Astrocyte of the cerebellum (primary cell): ENCODE data around the gene GRIK5.
"Not testable (repeated sequence)": the region's sequence is repeated elsewhere in the genome, so short reads cannot be mapped to it uniquely, and the experiment has no call there.

ENCODE experiments used
- DNase-seq: peaks from one replicate; pipeline ENCODE4 v3.0.0-alpha.2; 2011; ENCODE audit warnings: low read depth
- H3K4me3 ChIP-seq: 2 replicates; pipeline ENCODE4 v1.5.1; 2011; ENCODE audit warnings: mild to moderate bottlenecking, low read depth, low read length, moderate library complexity
- CTCF ChIP-seq: IDR thresholded peaks from 2 replicates; pipeline ENCODE4 v1.5.1; 2012; ENCODE audit warnings: low read length, low read depth, moderate library complexity, mild to moderate bottlenecking; ENCODE audit errors: missing control alignments
- in situ Hi-C: cut with HindIII; loops from 2 replicates; pipeline ENCODE4 v1.10.0; 2017; ENCODE audit warnings: low sequenced_read_pairs

Gene GRIK5

GRCh38 chr19:42022616-42023015, 47.4 kb downstream of the GRIK5 start:
- H3K4me3 ChIP-seq, result no peak overlapping the region
- DNase-seq, result no peak
- in situ Hi-C loops, result no loop called here
- no peak for TF ChIP-seq CTCF

- in situ Hi-C loops, result no loop called here
- H3K4me3 ChIP-seq, result no peak overlapping the region
- DNase-seq, result no peak
- no peak for TF ChIP-seq CTCF
Observed at GRCh38 chr19:42021185-42021584, 48.8 kb downstream of the GRIK5 start.

- DNase-seq, result no peak
- no peak overlapping the region for H3K4me3 ChIP-seq
- TF ChIP-seq CTCF, result no peak
- in situ Hi-C loops, result no loop called here
Observed at GRCh38 chr19:42018503-42019193, 51.4 kb downstream of the GRIK5 start.

- no peak for DNase-seq
- in situ Hi-C loops, result no loop called here
- TF ChIP-seq CTCF, result no peak
- no peak overlapping the region for H3K4me3 ChIP-seq
Observed at GRCh38 chr19:42017040-42017439, 53.0 kb downstream of the GRIK5 start.

GRCh38 chr19:42012747-42013146, 57.3 kb downstream of the GRIK5 start:
- in situ Hi-C loops, DNase-seq, H3K4me3 ChIP-seq: not testable (repeated sequence)

- no peak overlapping the region for H3K4me3 ChIP-seq
- in situ Hi-C loops, result no loop called here
- no peak for TF ChIP-seq CTCF
- DNase-seq, result no peak
Observed at GRCh38 chr19:42010245-42011126, 59.5 kb downstream of the GRIK5 start.

GRCh38 chr19:42006569-42006968, 63.4 kb downstream of the GRIK5 start:
- in situ Hi-C loops, result no loop called here
- no peak for TF ChIP-seq CTCF
- no peak overlapping the region for H3K4me3 ChIP-seq
- no peak for DNase-seq
